ENCODE data around the gene RAB3GAP2.
"Not testable (repeated sequence)": the region's sequence is repeated elsewhere in the genome, so short reads cannot be mapped to it uniquely, and the experiment has no call there.

The RAB3GAP2 gene

GRCh38 chr1:220218397-220219135, 53.7 kb downstream of the RAB3GAP2 start:
- H3K23ac ChIP-seq (ENCODE audit: low read depth, low read length, poor library complexity); H2BK15ac ChIP-seq (ENCODE audit: low read length); H3K79me1 ChIP-seq (ENCODE audit: low read depth, low read length); H3K18ac ChIP-seq (ENCODE audit: low read length); H3K36me3 ChIP-seq (replicated peaks in 1 of 2; ENCODE audit: control insufficient read depth in 2 of 2, insufficient read depth in 2 of 2, low read length in 2 of 2); H3K14ac ChIP-seq (ENCODE audit: low read length); H3K4ac ChIP-seq (ENCODE audit: low read length); H3K27me3 ChIP-seq (ENCODE audit: control insufficient read depth in 3 of 3, insufficient read depth in 3 of 3, low read depth in 1 of 3, low read length in 3 of 3); H3K9me3 ChIP-seq (replicated peaks in 1 of 2; ENCODE audit: control insufficient read depth in 2 of 2, insufficient read depth in 1 of 2, low read depth in 1 of 2, low read length in 2 of 2); H2BK12ac ChIP-seq (ENCODE audit: low read length); H3K4me3 ChIP-seq (ENCODE audit: low read length in 2 of 2); H4K8ac ChIP-seq (ENCODE audit: low read depth, low read length); H3K4me2 ChIP-seq (ENCODE audit: insufficient read depth, low read length, poor library complexity, severe bottlenecking); H2AK5ac ChIP-seq (ENCODE audit: low read depth, low read length); H2AFZ ChIP-seq (ENCODE audit: low read length); H2BK5ac ChIP-seq (ENCODE audit: low read length); H3K9ac ChIP-seq (ENCODE audit: low read depth, low read length, poor library complexity); H4K91ac ChIP-seq (ENCODE audit: low read depth, low read length, poor library complexity); H3K4me1 ChIP-seq (ENCODE audit: control insufficient read depth in 2 of 2, insufficient read depth in 1 of 2, low read depth in 1 of 2, low read length in 2 of 2); H2BK120ac ChIP-seq (ENCODE audit: low read depth, low read length); H3K27ac ChIP-seq (replicated peaks; ENCODE audit: low read length): not testable (repeated sequence)
- peak; percentile 32 for DNase-seq (ENCODE audit: low spot score)
- no CpG with 5 or more reads among the region's 6 CpGs for WGBS, 2 donors (ENCODE audit: extremely low coverage in 2 of 2, insufficient read length in 2 of 2, insufficient replicate concordance in 1 of 2)

GRCh38 chr1:220217383-220217988, 54.8 kb downstream of the RAB3GAP2 start:
- Histone ChIP-seq H2AFZ (ENCODE audit: low read length) (no peak overlapping the region), H2BK5ac (ENCODE audit: low read length) (no peak overlapping the region), H2BK15ac (ENCODE audit: low read length) (no peak overlapping the region), H3K36me3 (replicated peaks in 1 of 2; ENCODE audit: control insufficient read depth in 2 of 2, insufficient read depth in 2 of 2, low read length in 2 of 2) (peaks cover 2 to 3% of the 10 kb centered on the region in 2 donors), H3K9me3 (replicated peaks in 1 of 2; ENCODE audit: control insufficient read depth in 2 of 2, insufficient read depth in 1 of 2, low read depth in 1 of 2, low read length in 2 of 2) (peaks cover 0 to 3% of the 10 kb centered on the region in 2 donors), H3K79me1 (ENCODE audit: low read depth, low read length) (no peaks in the 10 kb centered on the region), H3K27me3 (ENCODE audit: control insufficient read depth in 3 of 3, insufficient read depth in 3 of 3, low read depth in 1 of 3, low read length in 3 of 3) (no peaks in the 10 kb centered on the region), H2BK12ac (ENCODE audit: low read length) (no peak overlapping the region), H3K18ac (ENCODE audit: low read length) (no peak overlapping the region), H3K27ac (replicated peaks; ENCODE audit: low read length) (no peak overlapping the region), H3K23ac (ENCODE audit: low read depth, low read length, poor library complexity) (no peak overlapping the region), H2BK120ac (ENCODE audit: low read depth, low read length) (no peak overlapping the region), H3K4ac (ENCODE audit: low read length) (no peak overlapping the region), H3K14ac (ENCODE audit: low read length) (no peak overlapping the region), H3K9ac (ENCODE audit: low read depth, low read length, poor library complexity) (no peak overlapping the region), H3K4me1 (ENCODE audit: control insufficient read depth in 2 of 2, insufficient read depth in 1 of 2, low read depth in 1 of 2, low read length in 2 of 2) (no peaks in the 10 kb centered on the region), H4K8ac (ENCODE audit: low read depth, low read length) (no peak overlapping the region), H2AK5ac (ENCODE audit: low read depth, low read length) (no peak overlapping the region), H4K91ac (ENCODE audit: low read depth, low read length, poor library complexity) (no peak overlapping the region), H3K4me3 (ENCODE audit: low read length in 2 of 2) (no peak overlapping the region), H3K4me2 (ENCODE audit: insufficient read depth, low read length, poor library complexity, severe bottlenecking) (no peak overlapping the region)
- DNase-seq (ENCODE audit: low spot score), result no peak
- no CpG with 5 or more reads among the region's 2 CpGs for WGBS, 2 donors (ENCODE audit: extremely low coverage in 2 of 2, insufficient read length in 2 of 2, insufficient replicate concordance in 1 of 2)

GRCh38 chr1:220213382-220213983, 58.8 kb downstream of the RAB3GAP2 start:
- no peaks in the 10 kb centered on the region for H3K4me1 ChIP-seq (ENCODE audit: control insufficient read depth in 2 of 2, insufficient read depth in 1 of 2, low read depth in 1 of 2, low read length in 2 of 2)
- peaks cover 4 to 33% of the 10 kb centered on the region in 2 donors for H3K36me3 ChIP-seq (replicated peaks in 1 of 2; ENCODE audit: control insufficient read depth in 2 of 2, insufficient read depth in 2 of 2, low read length in 2 of 2)
- H3K18ac ChIP-seq (ENCODE audit: low read length), result no peak overlapping the region
- H3K4ac ChIP-seq (ENCODE audit: low read length), result no peak overlapping the region
- no CpG with 5 or more reads among the region's 4 CpGs for WGBS, 2 donors (ENCODE audit: extremely low coverage in 2 of 2, insufficient read length in 2 of 2, insufficient replicate concordance in 1 of 2)
- no peak overlapping the region for H2AK5ac ChIP-seq (ENCODE audit: low read depth, low read length)
- H2BK5ac ChIP-seq (ENCODE audit: low read length), result no peak overlapping the region
- peaks cover 0 to 3% of the 10 kb centered on the region in 2 donors for H3K9me3 ChIP-seq (replicated peaks in 1 of 2; ENCODE audit: control insufficient read depth in 2 of 2, insufficient read depth in 1 of 2, low read depth in 1 of 2, low read length in 2 of 2)
- no peak overlapping the region for H3K4me3 ChIP-seq (ENCODE audit: low read length in 2 of 2)
- no peak overlapping the region for H3K23ac ChIP-seq (ENCODE audit: low read depth, low read length, poor library complexity)
- no peak overlapping the region for H3K27ac ChIP-seq (replicated peaks; ENCODE audit: low read length)
- H3K4me2 ChIP-seq (ENCODE audit: insufficient read depth, low read length, poor library complexity, severe bottlenecking), result no peak overlapping the region
- H3K9ac ChIP-seq (ENCODE audit: low read depth, low read length, poor library complexity), result no peak overlapping the region
- H2BK12ac ChIP-seq (ENCODE audit: low read length), result no peak overlapping the region
- H2AFZ ChIP-seq (ENCODE audit: low read length), result no peak overlapping the region
- H4K8ac ChIP-seq (ENCODE audit: low read depth, low read length), result no peak overlapping the region
- H2BK15ac ChIP-seq (ENCODE audit: low read length), result no peak overlapping the region
- H3K14ac ChIP-seq (ENCODE audit: low read length), result no peak overlapping the region
- no peak for DNase-seq (ENCODE audit: low spot score)
- H2BK120ac ChIP-seq (ENCODE audit: low read depth, low read length), result no peak overlapping the region
- H3K27me3 ChIP-seq (ENCODE audit: control insufficient read depth in 3 of 3, insufficient read depth in 3 of 3, low read depth in 1 of 3, low read length in 3 of 3), result no peaks in the 10 kb centered on the region
- H3K79me1 ChIP-seq (ENCODE audit: low read depth, low read length), result no peaks in the 10 kb centered on the region
- H4K91ac ChIP-seq (ENCODE audit: low read depth, low read length, poor library complexity), result no peak overlapping the region

GRCh38 chr1:220207411-220207810, 64.8 kb downstream of the RAB3GAP2 start:
- Histone ChIP-seq H3K9me3 (replicated peaks in 1 of 2; ENCODE audit: control insufficient read depth in 2 of 2, insufficient read depth in 1 of 2, low read depth in 1 of 2, low read length in 2 of 2) (peaks cover 0 to 5% of the 10 kb centered on the region in 2 donors), H2BK120ac (ENCODE audit: low read depth, low read length) (no peak overlapping the region), H3K79me1 (ENCODE audit: low read depth, low read length) (no peaks in the 10 kb centered on the region), H4K8ac (ENCODE audit: low read depth, low read length) (no peak overlapping the region), H3K4ac (ENCODE audit: low read length) (no peak overlapping the region), H2AK5ac (ENCODE audit: low read depth, low read length) (no peak overlapping the region), H3K36me3 (replicated peaks in 1 of 2; ENCODE audit: control insufficient read depth in 2 of 2, insufficient read depth in 2 of 2, low read length in 2 of 2) (peaks cover 7 to 84% of the 10 kb centered on the region in 2 donors), H3K4me2 (ENCODE audit: insufficient read depth, low read length, poor library complexity, severe bottlenecking) (no peak overlapping the region), H3K9ac (ENCODE audit: low read depth, low read length, poor library complexity) (no peak overlapping the region), H3K4me1 (ENCODE audit: control insufficient read depth in 2 of 2, insufficient read depth in 1 of 2, low read depth in 1 of 2, low read length in 2 of 2) (no peaks in the 10 kb centered on the region), H2BK12ac (ENCODE audit: low read length) (no peak overlapping the region), H3K4me3 (ENCODE audit: low read length in 2 of 2) (no peak overlapping the region), H2BK15ac (ENCODE audit: low read length) (no peak overlapping the region), H3K18ac (ENCODE audit: low read length) (no peak overlapping the region), H3K23ac (ENCODE audit: low read depth, low read length, poor library complexity) (no peak overlapping the region), H2BK5ac (ENCODE audit: low read length) (no peak overlapping the region), H3K27me3 (ENCODE audit: control insufficient read depth in 3 of 3, insufficient read depth in 3 of 3, low read depth in 1 of 3, low read length in 3 of 3) (no peaks in the 10 kb centered on the region), H2AFZ (ENCODE audit: low read length) (no peak overlapping the region), H3K27ac (replicated peaks; ENCODE audit: low read length) (no peak overlapping the region), H3K14ac (ENCODE audit: low read length) (no peak overlapping the region), H4K91ac (ENCODE audit: low read depth, low read length, poor library complexity) (no peak overlapping the region)
- DNase-seq (ENCODE audit: low spot score), result no peak
